IPS-18c (cell line): ENCODE results near the gene SDHB.
A peak's percentile ranks its signal among the peaks of the same experiment; 100 is the strongest.

ENCODE experiments used
- H3K4me3 ChIP-seq: 2 replicates; pipeline ENCODE4 v1.7.0; 2013; ENCODE audit warnings: low read depth, mild to moderate bottlenecking, low read length, moderate library complexity; ENCODE audit not compliant: insufficient read depth
- H3K9me3 ChIP-seq: one replicate; pipeline ENCODE4 v1.6.1; 2013; ENCODE audit warnings: mild to moderate bottlenecking, low read length, moderate library complexity; ENCODE audit not compliant: control insufficient read depth, insufficient read depth

Gene SDHB

DNA sequence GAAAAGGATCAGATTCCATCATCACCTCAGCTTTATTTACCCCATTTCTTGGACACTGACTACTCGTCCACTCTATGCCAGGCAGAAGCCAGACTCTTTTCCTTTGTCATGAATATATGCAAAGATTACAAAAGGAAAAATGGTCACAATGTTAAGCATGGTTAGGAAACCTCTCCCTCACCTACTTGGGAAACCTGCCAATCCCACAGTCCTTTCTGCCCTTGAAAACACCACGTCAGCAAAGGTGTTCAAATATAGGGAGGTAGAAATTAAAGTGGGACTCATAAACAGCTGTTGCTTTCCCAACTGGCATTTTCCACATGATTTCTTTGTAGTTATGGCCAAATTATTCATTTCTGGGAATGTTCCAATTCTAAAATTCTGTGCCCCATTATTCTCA lies 25.9 kb downstream of the SDHB start:
- Histone ChIP-seq H3K4me3 (no peak overlapping the region), H3K9me3 (no peaks in the 10 kb centered on the region)

DNA sequence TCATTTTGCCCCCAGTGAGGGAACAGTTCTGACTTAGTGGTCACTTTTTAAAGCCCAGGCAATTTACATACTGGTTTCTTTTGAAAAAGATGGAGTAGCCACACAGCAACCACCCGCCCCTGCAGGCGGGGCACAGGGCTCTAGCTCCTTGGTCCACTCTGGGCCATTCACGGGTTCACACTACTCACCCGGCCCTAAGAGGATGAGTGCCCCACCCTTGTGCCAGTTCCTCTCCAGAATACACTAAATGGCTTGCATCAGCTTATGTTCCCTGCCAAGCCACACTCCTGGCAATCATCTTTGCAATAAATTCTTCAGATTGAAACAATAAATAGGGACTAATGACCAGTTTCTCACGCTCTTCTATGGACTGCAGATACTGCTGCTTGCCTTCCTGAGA lies 26.4 kb downstream of the SDHB start:
- no peaks in the 10 kb centered on the region for H3K9me3 ChIP-seq
- H3K4me3 ChIP-seq = no peak overlapping the region

DNA sequence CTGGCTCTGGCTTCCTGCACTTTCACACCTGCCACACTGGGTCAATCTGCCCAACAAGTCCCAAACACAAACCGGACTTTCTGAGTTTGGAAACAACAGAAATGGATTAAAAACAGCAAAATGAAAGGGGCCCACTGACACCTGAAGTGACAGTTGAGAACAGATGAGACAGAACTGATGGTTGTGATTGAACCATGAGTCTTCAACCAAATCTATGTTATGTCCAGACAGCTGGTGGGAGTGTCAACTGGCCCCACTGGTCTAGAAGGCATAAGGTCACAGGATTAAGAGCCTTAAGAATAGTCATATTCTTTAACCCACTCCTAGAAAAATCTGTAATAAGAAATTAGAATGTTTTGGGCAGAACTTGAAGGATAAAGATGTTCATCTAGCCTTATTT lies 29.1 kb downstream of the SDHB start:
- Histone ChIP-seq H3K9me3 (no peaks in the 10 kb centered on the region), H3K4me3 (no peak overlapping the region)

DNA sequence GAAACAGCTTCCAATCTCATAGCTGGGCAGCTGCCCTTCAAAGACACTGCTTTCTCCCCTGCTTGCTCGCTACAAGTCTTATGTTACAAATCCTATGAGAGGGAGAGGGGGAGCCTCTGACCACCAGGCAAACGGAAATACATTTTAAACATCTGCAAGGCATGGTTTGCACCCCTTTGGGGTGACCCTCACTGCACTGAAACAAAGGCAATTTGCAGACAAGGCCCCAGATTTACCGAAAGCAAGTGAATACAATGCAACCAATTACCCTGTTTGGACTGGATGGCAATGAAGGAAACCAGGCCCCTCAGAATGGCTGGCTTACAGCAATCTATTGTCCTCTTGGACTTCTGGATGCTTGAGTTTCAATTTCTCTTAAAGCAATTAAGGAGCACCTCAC lies 30.3 kb downstream of the SDHB start:
- Histone ChIP-seq H3K9me3 (no peaks in the 10 kb centered on the region), H3K4me3 (no peak overlapping the region)

DNA sequence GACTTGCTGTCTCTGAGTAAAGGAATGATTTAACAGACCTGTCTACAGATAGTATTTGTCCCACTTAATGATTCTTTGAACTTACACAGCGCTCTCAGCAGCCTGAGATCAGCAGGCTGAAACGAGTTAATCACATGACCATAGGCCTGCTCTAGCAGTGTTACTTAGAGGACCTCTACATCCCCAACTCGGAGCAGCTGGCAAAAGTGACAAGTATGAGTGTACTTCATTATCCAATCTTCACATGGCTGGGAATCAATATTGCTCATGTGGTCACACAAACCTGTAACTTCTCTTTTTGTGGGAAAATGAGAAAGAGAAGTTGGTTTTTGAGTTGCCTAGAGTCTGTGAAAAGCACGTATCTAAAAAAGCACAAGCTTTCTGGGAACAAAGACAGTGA lies 30.7 kb downstream of the SDHB start:
- Histone ChIP-seq H3K9me3 (no peaks in the 10 kb centered on the region), H3K4me3 (no peak overlapping the region)

DNA sequence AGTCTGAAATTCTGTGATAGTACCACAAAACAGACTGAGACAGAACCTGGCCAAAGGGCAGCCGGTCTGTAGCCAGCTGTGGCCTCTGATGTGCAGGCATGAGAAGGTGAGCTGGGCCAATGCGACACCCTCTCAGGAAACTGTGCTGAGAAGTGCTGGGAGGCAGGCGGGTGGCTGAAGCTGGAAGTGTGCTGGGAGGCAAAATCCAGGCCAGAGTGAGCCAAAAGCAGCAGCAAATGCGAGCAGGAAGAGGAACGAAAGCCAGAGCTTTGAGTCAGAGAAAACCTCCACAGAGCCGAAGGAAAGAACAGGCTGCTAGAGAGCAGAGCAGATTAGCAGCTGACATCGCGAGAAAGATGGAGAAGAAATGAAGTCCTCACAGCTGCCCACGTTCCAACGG lies 31.9 kb downstream of the SDHB start:
- H3K9me3 ChIP-seq = no peaks in the 10 kb centered on the region
- H3K4me3 ChIP-seq = no peak overlapping the region

DNA sequence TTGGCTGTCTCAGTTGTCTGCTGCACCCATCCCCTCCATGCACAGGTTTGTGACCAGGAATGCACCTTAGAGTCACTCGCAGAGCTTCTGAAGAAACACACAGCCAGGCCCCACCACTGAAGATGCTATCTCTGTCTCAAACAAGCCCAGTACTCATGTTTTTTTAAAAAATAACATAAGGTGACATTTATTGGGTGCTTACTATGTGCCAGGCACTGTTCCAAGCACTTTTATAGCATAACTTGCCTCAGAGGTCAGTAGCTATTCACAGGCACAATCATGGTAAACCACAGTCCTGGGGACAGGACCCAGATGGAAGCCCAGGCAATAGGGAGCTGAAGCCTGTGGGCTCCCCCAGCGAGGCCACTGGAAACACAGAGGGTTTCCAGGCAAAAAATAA lies 33.3 kb downstream of the SDHB start:
- Histone ChIP-seq H3K4me3 (no peak overlapping the region), H3K9me3 (no peaks in the 10 kb centered on the region)

DNA sequence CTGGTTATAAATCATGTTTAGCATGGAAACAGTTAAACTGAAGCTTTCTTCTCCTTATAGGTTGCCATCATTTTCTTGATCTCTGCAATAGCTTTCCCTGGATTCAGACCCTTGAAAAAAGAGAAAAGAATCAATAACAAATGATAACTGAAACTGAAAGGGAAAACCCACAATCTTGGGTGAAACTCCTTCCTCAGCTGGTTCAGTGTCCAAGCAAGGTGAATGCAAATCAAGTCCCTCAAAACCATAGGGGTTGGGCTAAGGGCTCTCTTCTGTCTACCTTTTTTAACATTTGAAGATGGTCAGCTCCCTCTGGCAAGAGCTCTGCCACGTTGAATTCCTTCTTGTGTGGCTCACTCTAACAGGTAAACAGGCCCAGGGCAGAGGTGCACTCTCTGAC lies 35.0 kb downstream of the SDHB start:
- H3K9me3 ChIP-seq = no peaks in the 10 kb centered on the region
- no peak overlapping the region for H3K4me3 ChIP-seq

DNA sequence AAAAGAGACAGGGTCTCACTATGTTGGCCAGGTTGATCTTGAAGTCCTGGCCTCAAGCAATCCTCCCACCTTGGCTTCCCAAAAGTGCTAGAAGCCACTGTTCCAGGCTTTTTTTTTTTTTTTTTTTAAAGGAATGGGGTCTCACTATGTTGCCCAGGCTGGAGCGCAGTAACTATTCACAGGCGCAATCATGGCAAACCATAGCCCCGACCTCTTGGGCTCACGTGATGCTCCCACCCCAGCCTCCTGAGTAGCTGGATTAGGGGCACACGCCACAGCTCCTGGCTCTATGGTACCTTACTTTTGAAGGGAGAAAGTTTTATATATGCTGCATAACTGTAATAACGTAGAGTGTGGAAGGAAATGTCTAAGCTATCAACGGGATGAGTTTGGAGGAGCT lies 36.4 kb downstream of the SDHB start:
- Histone ChIP-seq H3K4me3 (no peak overlapping the region), H3K9me3 (no peaks in the 10 kb centered on the region)

DNA sequence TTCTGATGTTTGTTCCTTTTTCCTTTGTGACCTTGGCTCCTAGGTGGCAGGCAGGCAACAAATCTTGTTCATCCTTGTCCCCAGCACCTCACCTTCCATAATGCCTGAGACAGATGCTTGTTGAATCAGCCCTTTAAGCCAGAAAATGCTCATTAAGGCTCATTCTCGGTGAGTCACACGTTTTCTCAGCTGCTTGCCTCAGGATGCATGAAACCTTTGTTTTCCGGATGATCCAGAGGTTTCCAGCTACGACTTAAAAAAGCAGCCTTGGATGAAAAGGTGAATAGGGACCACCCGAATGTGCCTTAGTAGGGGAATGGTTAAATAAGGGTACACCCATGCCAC lies 37.5 kb downstream of the SDHB start:
- H3K4me3 ChIP-seq = no peak overlapping the region
- H3K9me3 ChIP-seq = no peaks in the 10 kb centered on the region

DNA sequence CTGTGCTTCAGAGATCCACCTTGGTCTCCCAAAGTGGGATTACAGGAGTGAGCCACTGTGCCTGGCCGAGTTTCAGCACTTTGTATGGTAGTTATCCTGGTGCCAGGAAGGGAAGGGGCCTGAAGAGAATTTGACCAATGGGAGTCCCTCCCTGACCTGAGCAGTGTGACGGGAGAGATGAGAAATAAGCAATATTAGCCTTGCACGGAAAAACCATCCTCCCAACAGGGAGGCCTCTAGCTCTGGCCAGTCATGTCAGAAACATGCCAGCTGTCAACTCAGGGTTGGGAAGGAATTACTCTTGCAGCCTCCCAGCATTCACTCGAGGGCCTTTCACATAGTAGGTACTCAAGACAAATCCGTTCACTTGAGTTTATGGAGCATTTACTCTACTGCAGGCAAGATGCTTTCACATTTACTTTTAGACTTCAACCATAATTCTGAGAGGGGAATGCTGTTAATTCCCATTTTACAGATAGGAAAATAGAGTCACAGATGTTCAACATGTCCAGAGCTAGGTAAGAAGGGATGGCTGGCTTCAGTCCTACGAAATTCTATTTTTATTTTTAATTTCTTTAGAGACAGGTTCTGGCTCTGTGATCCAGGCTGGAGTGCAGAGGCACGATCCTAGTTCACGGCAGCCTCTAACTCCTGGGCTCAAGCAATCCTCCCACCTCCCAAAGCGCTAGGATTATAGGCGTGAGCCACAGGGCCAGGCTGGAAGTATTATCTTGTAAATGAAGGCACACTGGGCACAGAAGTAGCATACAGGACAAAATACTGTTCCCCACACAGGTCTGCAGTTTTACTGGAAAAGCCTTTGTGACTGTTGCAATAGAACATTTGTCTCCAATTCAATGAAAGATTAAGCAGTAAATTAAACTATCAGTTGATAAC lies 38.9 kb downstream of the SDHB start:
- H3K9me3 ChIP-seq = no peaks in the 10 kb centered on the region
- H3K4me3 ChIP-seq = no peak overlapping the region

DNA sequence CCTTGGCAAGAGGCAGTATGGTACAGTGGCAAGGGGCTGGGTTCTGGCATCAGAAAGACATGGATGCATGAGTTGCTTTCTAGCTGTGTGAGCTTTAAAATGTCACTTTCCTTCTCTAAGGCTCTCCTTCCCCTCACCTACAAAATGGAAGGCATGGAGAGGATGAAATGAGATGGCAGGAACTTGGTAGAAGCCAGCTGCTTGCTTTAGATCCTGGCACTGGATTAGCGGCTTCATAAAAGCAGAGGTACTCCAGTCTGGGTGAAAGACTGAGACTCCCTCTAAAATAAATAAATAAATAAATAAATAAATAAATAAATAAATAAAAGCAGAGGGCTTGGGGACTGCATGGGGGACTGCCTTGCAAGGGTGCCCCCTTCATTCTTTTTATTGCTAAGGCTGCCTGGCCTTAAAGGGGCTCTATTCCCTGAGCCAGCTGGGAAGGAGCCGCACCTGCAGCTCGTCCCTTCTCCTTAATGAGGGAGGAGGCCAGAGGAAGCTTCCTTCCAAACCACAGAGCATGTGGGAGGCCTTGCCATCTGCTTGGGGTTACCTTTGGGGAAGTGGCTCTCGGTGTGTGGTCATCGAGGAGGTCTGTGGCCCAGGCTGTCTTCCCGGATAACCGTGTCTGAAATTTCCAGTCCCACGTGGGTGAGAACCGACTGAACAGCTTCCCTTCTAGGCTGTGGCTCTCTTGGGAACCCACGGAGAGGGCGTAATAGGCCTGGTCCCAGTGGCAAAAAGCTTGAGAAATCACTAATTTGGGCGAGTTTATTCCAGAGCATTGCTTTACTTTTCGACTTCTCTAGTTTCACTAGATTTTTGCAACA lies 40.1 kb downstream of the SDHB start:
- Histone ChIP-seq H3K4me3 (no peak overlapping the region), H3K9me3 (no peaks in the 10 kb centered on the region)

DNA sequence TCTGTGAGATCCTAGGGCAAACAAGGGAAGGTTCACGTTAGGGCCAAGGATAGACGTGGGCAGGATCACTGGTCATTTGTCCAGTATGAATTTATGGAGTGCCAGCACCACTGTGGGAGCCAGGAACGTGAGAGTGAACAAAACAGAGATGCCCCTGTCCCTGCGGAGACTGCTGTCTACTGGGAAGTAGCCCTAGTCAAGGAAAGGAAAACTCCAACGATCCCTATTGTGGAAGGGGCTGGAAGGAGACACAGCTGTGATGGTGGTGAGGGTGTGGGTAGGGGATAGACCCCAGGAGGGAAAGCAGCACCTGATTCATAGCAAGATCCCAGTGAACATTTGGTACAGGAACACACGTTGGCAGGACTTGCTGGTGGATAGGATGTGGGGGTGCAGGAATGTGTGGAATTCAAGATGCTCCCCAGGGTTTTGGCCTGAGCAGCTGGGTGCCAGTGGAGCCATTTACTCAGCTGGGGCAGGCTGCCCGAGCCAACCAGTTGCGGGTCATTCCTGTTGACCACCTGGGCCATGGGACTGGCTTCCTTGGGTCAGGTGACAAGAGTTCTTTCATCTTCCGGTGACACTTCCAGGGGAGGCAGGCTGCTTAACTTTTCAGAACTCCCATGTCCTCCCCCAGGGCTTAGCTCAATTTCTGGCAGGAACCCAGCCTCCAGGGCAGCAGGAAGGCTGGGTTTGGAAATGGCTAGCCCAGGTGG lies 40.9 kb downstream of the SDHB start:
- H3K9me3 ChIP-seq = no peaks in the 10 kb centered on the region
- H3K4me3 ChIP-seq = no peak overlapping the region

DNA sequence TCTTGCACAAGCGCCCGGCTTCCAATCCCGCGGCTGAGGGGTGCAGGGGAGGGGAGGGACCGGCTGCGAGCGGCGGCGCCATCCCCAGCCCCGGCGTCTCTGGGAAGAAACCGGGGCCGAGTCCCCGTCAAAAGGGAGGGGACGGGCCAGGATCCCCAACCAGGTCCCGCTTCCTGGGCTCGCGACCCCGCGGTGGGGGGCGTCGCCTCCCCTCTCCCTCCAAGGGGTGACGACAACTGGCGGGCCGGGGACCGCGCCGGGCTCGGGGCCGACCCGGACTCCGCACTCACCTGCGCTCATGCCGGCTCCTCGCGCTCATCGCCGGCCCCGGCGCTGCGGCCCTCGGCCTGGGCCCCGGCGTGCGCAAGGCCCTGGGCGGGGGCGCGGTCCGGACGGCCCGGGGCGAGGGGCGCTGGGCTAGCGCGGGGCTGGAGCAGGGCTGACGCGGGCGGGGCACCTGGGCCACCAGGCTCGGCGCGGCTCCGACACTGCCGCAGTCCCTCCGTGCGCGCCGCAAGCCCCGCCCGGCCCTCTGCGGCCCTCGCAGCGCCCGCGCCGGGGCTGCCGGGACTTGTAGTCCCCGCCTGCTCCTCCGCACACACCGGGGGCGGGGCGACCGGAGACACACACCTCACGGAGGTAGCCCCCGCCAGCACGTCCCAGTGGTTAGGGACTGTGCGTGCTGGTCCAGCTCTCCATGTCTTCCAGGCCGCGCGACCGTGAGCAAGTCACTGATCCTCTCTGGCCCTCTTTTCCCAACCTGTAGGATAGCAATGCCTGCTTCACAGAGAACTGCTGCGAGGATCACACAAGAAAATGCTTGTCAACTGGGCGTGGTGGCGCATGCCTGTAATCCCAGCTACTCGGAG lies 42.2 kb downstream of the SDHB start, which contains the start of gene ATP13A2:
Gene ATP13A2, minus strand, starts transcription at position 490 of the 869 bp plus-strand sequence. Its CDS starts 190 bp downstream, at position 300.
- H3K9me3 ChIP-seq = no peaks in the 10 kb centered on the region
- peak within 1 kb of the TSS; percentile 85 for H3K4me3 ChIP-seq

DNA sequence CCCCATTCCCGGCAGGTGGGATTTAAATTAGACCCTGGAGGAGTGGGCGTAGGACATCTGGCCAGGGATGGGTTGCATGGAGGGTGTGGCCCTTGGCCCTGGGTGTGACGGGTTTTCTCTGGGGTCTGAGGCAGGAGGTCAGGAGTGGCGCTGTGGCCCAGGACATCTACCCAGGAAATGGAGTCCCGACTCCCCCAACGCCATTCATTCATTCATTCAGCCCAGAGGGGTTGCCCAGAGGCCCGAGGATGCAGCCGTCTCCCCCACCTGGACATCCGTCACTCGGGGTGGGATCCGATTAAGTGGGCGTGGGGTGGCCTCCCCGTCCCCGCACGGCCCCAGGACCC lies 42.8 kb downstream of the SDHB start:
- Histone ChIP-seq H3K9me3 (no peaks in the 10 kb centered on the region), H3K4me3 (peak overlapping the region; percentile 85)

DNA sequence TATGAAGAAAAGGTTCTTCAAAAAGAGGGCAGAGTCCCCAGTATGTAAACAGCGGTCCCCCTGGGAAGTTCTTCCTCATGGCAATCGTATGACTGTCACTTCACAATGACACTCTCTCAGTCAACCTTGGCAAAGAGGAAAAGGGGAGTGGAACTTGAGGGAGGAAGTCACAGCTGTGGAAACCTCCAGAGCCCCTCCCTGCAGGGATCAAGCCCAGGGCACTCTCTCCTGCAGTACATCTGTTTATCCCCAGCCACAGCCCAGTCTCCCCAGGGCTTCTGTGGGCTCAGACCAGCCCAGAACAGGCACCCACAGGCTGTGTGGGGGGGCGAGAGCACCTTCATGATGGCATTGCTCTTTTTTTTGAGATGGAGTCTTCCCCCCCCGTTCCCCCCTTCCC lies 44.1 kb downstream of the SDHB start:
- H3K9me3 ChIP-seq = no peaks in the 10 kb centered on the region
- no peak overlapping the region for H3K4me3 ChIP-seq
